SK-N-MC (cell line): ENCODE results near the gene DNAH1.

ENCODE experiments used
- DNase-seq: peaks from one replicate; pipeline ENCODE4 v3.0.0-alpha.2; 2011; ENCODE audit warnings: low read depth, low spot score
- H3K27ac ChIP-seq: fragments of 200-600 bp; sonication (generic); 2 replicates; pipeline ENCODE4 v1.5.1; 2016; ENCODE audit warnings: mixed run types
- H3K36me3 ChIP-seq: fragments of 200-600 bp; sonication (generic); 2 replicates; pipeline ENCODE4 v1.6.1; 2017; ENCODE audit warnings: antibody characterized with exemption, low read length, mixed read lengths; ENCODE audit not compliant: insufficient read depth
- H3K4me3 ChIP-seq: fragments of 200-600 bp; sonication (generic); 2 replicates; pipeline ENCODE4 v1.5.1; 2016
- H3K9ac ChIP-seq: fragments of 200-600 bp; sonication (generic); 2 replicates; pipeline ENCODE4 v1.8.0; 2017; ENCODE audit warnings: mixed run types, mixed read lengths; ENCODE audit not compliant: insufficient read length
- H3K9me3 ChIP-seq: fragments of 200-600 bp; sonication (generic); 2 replicates; pipeline ENCODE4 v1.6.1; 2017; ENCODE audit warnings: low read depth, mild to moderate bottlenecking, antibody characterized with exemption, low read length, moderate library complexity, mixed read lengths
- EZH2 ChIP-seq: fragments of 200-600 bp; sonication (generic); IDR thresholded peaks from one replicate; pipeline ENCODE4 v1.6.1; 2017; ENCODE audit warnings: antibody characterized with exemption
- FOXP2 ChIP-seq: optimal IDR thresholded peaks from 2 replicates; pipeline ENCODE3; 2011; ENCODE audit warnings: mild to moderate bottlenecking, moderate library complexity; ENCODE audit not compliant: insufficient read depth; ENCODE audit errors: extremely low read length, control extremely low read depth
- POLR2AphosphoS5 ChIP-seq: IDR thresholded peaks from 2 replicates; pipeline ENCODE4 v1.6.1; 2012; ENCODE audit warnings: mild to moderate bottlenecking, low read depth, low read length, borderline replicate concordance

The DNAH1 gene

GRCh38 chr3:52396011-52396906 is 80.1 kb downstream of the DNAH1 start:
- H3K27ac ChIP-seq = no peak overlapping the region
- H3K4me3 ChIP-seq = no peak overlapping the region
- H3K36me3 ChIP-seq = no peaks in the 10 kb centered on the region; the same call in 1 of the 2 replicates
- H3K9me3 ChIP-seq = no peaks in the 10 kb centered on the region
- no peak for DNase-seq
- TF ChIP-seq FOXP2 (no peak), POLR2AphosphoS5 (no peak), EZH2 (no peak)
- H3K9ac ChIP-seq = no peak overlapping the region

GRCh38 chr3:52396907-52397591 is 80.9 kb downstream of the DNAH1 start:
- no peak overlapping the region for H3K9ac ChIP-seq
- H3K9me3 ChIP-seq = no peaks in the 10 kb centered on the region
- H3K36me3 ChIP-seq = no peaks in the 10 kb centered on the region; the same call in 1 of the 2 replicates
- no peak overlapping the region for H3K4me3 ChIP-seq
- DNase-seq = no peak
- no peak overlapping the region for H3K27ac ChIP-seq
- TF ChIP-seq EZH2 (no peak), POLR2AphosphoS5 (no peak), FOXP2 (no peak)

GRCh38 chr3:52397676-52398399 is 81.7 kb downstream of the DNAH1 start:
- DNase-seq = no peak
- H3K9ac ChIP-seq = no peak overlapping the region
- no peak for TF ChIP-seq POLR2AphosphoS5
- TF ChIP-seq EZH2 = no peak
- no peak for TF ChIP-seq FOXP2
- H3K36me3 ChIP-seq = peaks cover 2% of the 10 kb centered on the region; the same call in 1 of the 2 replicates
- H3K9me3 ChIP-seq = no peaks in the 10 kb centered on the region
- H3K27ac ChIP-seq = no peak overlapping the region
- H3K4me3 ChIP-seq = no peak overlapping the region

GRCh38 chr3:52398670-52399081 is 82.6 kb downstream of the DNAH1 start:
- Histone ChIP-seq H3K9me3 (no peaks in the 10 kb centered on the region), H3K4me3 (no peak overlapping the region), H3K36me3 (peaks cover 2% of the 10 kb centered on the region; the same call in 1 of the 2 replicates), H3K27ac (no peak overlapping the region), H3K9ac (no peak overlapping the region)
- TF ChIP-seq POLR2AphosphoS5 (no peak; the same call in 1 of the 2 replicates), FOXP2 (no peak), EZH2 (no peak)
- DNase-seq = no peak

DNA sequence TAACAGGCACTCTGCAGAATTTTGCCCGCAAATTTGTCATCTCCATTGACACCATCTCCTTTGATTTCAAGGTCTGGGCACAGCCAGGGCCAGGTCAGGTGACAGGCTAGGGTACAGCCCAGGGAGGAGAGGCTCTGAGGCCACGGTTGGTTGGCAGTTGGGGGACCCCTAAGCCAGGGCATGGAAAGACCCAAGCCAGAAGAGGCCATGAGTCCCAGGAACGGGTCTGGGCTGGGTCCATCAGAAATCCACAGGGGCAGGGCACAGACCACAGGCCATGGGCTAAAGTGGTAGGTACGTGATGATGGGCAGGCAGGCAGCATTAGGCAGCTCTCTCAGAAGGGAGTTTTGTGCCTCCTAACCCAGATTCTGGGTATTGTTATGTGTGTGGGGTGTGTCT is 83.0 kb downstream of the DNAH1 start:
- H3K9me3 ChIP-seq = no peaks in the 10 kb centered on the region
- no peak overlapping the region for H3K9ac ChIP-seq
- H3K27ac ChIP-seq = no peak overlapping the region
- H3K36me3 ChIP-seq = peaks cover 2% of the 10 kb centered on the region; the same call in 1 of the 2 replicates
- TF ChIP-seq FOXP2 (no peak), POLR2AphosphoS5 (no peak), EZH2 (no peak)
- DNase-seq = no peak
- H3K4me3 ChIP-seq = no peak overlapping the region

GRCh38 chr3:52399593-52399992 is 83.5 kb downstream of the DNAH1 start:
- no peak overlapping the region for H3K4me3 ChIP-seq
- DNase-seq = no peak
- TF ChIP-seq FOXP2 = no peak
- TF ChIP-seq POLR2AphosphoS5 = no peak
- TF ChIP-seq EZH2 = no peak
- H3K36me3 ChIP-seq = peaks cover 2% of the 10 kb centered on the region; the same call in 1 of the 2 replicates
- no peak overlapping the region for H3K9ac ChIP-seq
- H3K27ac ChIP-seq = no peak overlapping the region
- no peaks in the 10 kb centered on the region for H3K9me3 ChIP-seq

- H3K27ac ChIP-seq = no peak overlapping the region
- no peak for DNase-seq
- no peaks in the 10 kb centered on the region for H3K9me3 ChIP-seq
- TF ChIP-seq EZH2 = no peak
- no peak for TF ChIP-seq FOXP2
- no peak for TF ChIP-seq POLR2AphosphoS5
- no peak overlapping the region for H3K9ac ChIP-seq
- H3K4me3 ChIP-seq = no peak overlapping the region
- H3K36me3 ChIP-seq = peaks cover 2% of the 10 kb centered on the region; the same call in 1 of the 2 replicates
Observed at GRCh38 chr3:52400275-52400793, 84.2 kb downstream of the DNAH1 start.
